Glutamatergic neuron (in vitro differentiated cells): ENCODE data around the gene EVX2. TPM values are rescaled to one million over a fixed set of nuclear protein-coding genes. Genes with fewer than 3 reads are reported as not detected.

Source experiments
- DNase-seq: peaks from one replicate; pipeline ENCODE4 v3.0.0; 2022
- H3K27ac Mint-ChIP-seq: one replicate; pipeline ENCODE4 v1.8.0; 2020; ENCODE audit warnings: mild to moderate bottlenecking, mixed read lengths, inconsistent platforms; ENCODE audit not compliant: unreplicated experiment
- H3K27me3 Mint-ChIP-seq: one replicate; pipeline ENCODE4 v1.8.0; 2020; ENCODE audit warnings: mild to moderate bottlenecking, moderate library complexity, mixed read lengths, inconsistent platforms; ENCODE audit not compliant: unreplicated experiment
- H3K36me3 Mint-ChIP-seq: one replicate; pipeline ENCODE4 v1.8.0; 2020; ENCODE audit warnings: mild to moderate bottlenecking, mixed read lengths, inconsistent platforms; ENCODE audit not compliant: unreplicated experiment
- H3K4me1 Mint-ChIP-seq: one replicate; pipeline ENCODE4 v1.8.0; 2020; ENCODE audit warnings: mild to moderate bottlenecking, low read depth, mixed read lengths, inconsistent platforms; ENCODE audit not compliant: unreplicated experiment
- H3K4me3 Mint-ChIP-seq: one replicate; pipeline ENCODE4 v1.8.0; 2020; ENCODE audit warnings: mild to moderate bottlenecking, mixed read lengths, inconsistent platforms; ENCODE audit not compliant: unreplicated experiment
- H3K9me3 Mint-ChIP-seq: one replicate; pipeline ENCODE4 v1.8.0; 2020; ENCODE audit warnings: mild to moderate bottlenecking, moderate library complexity, mixed read lengths, inconsistent platforms; ENCODE audit not compliant: unreplicated experiment
- total RNA-seq: library from RNA; stranded (reverse); fragmentation: NEBNext Ultra II Directional; extraction: Animal tissue kit (Norgen Biotek cat#: 25700); gene quantifications from one replicate; pipeline ENCODE4 v1.2.1, GENCODE V29; 2021; ENCODE audit not compliant: unreplicated experiment
- TF ChIP-seq, protein P1 (sequence below): fragments of 200-600 bp; sonication (generic); IDR thresholded peaks from one replicate; pipeline ENCODE4 v1.5.0; 2021; ENCODE audit not compliant: partially characterized antibody, unreplicated experiment

EVX2 gene
- total RNA-seq, 1 donor from 2014 or later, result 0.76 TPM

GRCh38 chr2:176128172-176128981 is 44.6 kb upstream of the EVX2 start:
- H3K27ac Mint-ChIP-seq, result peak overlapping the region; percentile 44
- peaks cover 29% of the 10 kb centered on the region for H3K9me3 Mint-ChIP-seq
- TF ChIP-seq, protein P1, sequence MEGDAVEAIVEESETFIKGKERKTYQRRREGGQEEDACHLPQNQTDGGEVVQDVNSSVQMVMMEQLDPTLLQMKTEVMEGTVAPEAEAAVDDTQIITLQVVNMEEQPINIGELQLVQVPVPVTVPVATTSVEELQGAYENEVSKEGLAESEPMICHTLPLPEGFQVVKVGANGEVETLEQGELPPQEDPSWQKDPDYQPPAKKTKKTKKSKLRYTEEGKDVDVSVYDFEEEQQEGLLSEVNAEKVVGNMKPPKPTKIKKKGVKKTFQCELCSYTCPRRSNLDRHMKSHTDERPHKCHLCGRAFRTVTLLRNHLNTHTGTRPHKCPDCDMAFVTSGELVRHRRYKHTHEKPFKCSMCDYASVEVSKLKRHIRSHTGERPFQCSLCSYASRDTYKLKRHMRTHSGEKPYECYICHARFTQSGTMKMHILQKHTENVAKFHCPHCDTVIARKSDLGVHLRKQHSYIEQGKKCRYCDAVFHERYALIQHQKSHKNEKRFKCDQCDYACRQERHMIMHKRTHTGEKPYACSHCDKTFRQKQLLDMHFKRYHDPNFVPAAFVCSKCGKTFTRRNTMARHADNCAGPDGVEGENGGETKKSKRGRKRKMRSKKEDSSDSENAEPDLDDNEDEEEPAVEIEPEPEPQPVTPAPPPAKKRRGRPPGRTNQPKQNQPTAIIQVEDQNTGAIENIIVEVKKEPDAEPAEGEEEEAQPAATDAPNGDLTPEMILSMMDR, result no peak
- peak overlapping the region; percentile 81 for H3K4me3 Mint-ChIP-seq
- H3K4me1 Mint-ChIP-seq, result peaks cover 10% of the 10 kb centered on the region
- H3K36me3 Mint-ChIP-seq, result no peaks in the 10 kb centered on the region
- H3K27me3 Mint-ChIP-seq, result peaks cover 58% of the 10 kb centered on the region
- no peak for DNase-seq

DNA sequence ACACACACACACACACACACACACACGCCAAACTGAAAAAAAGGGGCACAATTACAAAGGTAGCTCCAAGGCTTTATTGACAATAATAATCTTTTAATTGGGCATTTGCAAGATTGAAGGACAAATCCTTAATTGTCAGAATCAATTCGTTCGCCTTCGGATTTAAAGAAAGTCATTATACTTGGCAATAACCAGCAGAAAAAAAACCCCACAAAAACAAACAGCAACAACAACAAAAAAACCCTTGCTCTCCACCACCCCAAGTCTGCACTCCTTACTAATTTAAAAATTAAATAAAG is 44.0 kb upstream of the EVX2 start:
- Mint-ChIP-seq H3K36me3 (no peaks in the 10 kb centered on the region), H3K4me3 (no peak overlapping the region), H3K4me1 (peaks cover 10% of the 10 kb centered on the region), H3K27ac (no peak overlapping the region), H3K27me3 (peaks cover 55% of the 10 kb centered on the region), H3K9me3 (peaks cover 27% of the 10 kb centered on the region)
- TF ChIP-seq, protein P1, result no peak
- no peak for DNase-seq

DNA sequence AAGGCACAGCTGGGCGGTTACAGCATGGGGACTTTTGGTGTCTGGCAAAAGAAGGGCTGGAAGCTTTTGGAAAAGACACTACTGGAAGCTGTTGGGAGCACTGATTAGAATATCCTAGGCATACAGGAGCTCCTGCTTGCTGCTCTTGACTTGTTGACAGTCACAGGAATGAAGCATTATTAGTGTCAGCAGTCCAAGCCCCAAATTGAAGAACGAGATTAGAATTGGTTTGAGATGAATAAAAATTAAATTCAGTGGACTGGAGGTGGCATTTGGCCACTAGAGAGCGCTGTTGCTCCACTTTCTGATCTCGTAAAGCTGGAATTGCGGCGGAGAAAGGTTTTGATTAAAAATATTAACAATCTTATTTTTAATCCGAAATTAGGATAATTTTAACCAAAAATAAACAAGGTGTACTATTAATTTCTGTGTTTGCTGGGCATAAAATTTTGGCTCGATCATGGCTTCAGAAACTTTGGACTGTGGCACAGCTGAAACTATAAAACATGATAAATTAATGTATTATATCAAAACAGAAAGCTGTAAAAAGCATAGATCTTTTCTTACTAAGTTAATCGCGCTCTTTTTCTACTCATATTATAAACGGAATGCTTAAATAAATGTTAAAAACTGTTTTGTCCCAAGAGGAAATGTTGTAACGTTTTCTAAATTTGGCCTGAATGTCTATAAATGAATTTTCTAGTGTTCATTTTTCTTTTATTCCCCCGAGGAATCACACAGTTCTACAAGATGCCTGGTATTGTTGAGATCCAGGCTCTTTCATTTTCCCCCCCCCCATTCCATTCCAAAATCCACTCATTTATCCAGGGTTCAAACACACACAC is 43.4 kb upstream of the EVX2 start:
- H3K27me3 Mint-ChIP-seq, result peaks cover 52% of the 10 kb centered on the region
- peaks cover 25% of the 10 kb centered on the region for H3K9me3 Mint-ChIP-seq
- TF ChIP-seq, protein P1, result peak; percentile 96
- DNase-seq, result peak; percentile 77
- no peak overlapping the region for H3K27ac Mint-ChIP-seq
- H3K36me3 Mint-ChIP-seq, result no peaks in the 10 kb centered on the region
- H3K4me1 Mint-ChIP-seq, result peaks cover 10% of the 10 kb centered on the region
- H3K4me3 Mint-ChIP-seq, result no peak overlapping the region

DNA sequence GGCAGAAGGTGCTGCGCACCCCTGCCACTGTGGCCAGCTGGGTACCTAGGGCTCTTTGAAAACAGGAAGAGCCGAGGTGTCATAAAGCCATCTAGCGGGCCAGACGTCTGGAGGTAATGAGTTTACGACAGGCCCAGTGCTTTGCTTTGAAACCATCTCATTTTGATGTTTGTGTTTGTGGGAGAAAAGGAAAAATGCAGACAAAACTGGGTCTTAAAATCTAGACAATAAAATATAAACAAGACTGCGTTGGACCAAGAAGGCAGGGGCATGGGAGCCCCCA is 42.0 kb upstream of the EVX2 start:
- peaks cover 44% of the 10 kb centered on the region for H3K27me3 Mint-ChIP-seq
- H3K27ac Mint-ChIP-seq, result peak overlapping the region; percentile 25

More for the DNA sequence above, 42.0 kb upstream of the EVX2 start:
- DNase-seq, result no peak
- Mint-ChIP-seq H3K4me3 (no peak overlapping the region), H3K36me3 (no peaks in the 10 kb centered on the region), H3K4me1 (peaks cover 8% of the 10 kb centered on the region), H3K9me3 (peaks cover 19% of the 10 kb centered on the region)
- TF ChIP-seq, protein P1, result no peak
